DOHH2 (cell line): Measurements from ENCODE around the gene CD68.

Source experiments
- H3F3A ChIP-seq: fragments of 200-600 bp; sonication (generic), shearing (Covaris generic); 2 replicates; pipeline ENCODE4 v1.6.0; 2016; ENCODE audit warnings: antibody characterized with exemption, mild to moderate bottlenecking; ENCODE audit not compliant: control insufficient read depth, insufficient read depth
- H3K27ac ChIP-seq: fragments of 200-600 bp; sonication (generic); 2 replicates; pipeline ENCODE4 v1.5.1; 2014; ENCODE audit warnings: low read depth, mild to moderate bottlenecking, low read length, moderate library complexity
- H3K27me3 ChIP-seq: fragments of 200-600 bp; sonication (generic); 2 replicates; pipeline ENCODE4 v1.6.1; 2014; ENCODE audit warnings: mild to moderate bottlenecking, low read length, mixed read lengths; ENCODE audit not compliant: control insufficient read depth
- H3K36me3 ChIP-seq: fragments of 200-600 bp; sonication (generic); 2 replicates; pipeline ENCODE4 v1.6.1; 2014; ENCODE audit warnings: mild to moderate bottlenecking, low read length, moderate library complexity, mixed read lengths; ENCODE audit not compliant: control insufficient read depth
- H3K4me1 ChIP-seq: fragments of 200-600 bp; sonication (generic); 2 replicates; pipeline ENCODE4 v1.6.1; 2014; ENCODE audit warnings: mild to moderate bottlenecking, low read length, mixed read lengths; ENCODE audit not compliant: control insufficient read depth
- H3K4me2 ChIP-seq: fragments of 200-600 bp; sonication (generic); 2 replicates; pipeline ENCODE4 v1.6.0; 2014; ENCODE audit warnings: mild to moderate bottlenecking, low read length, moderate library complexity
- H3K4me3 ChIP-seq: fragments of 200-600 bp; sonication (generic); 2 replicates; pipeline ENCODE4 v1.5.1; 2014; ENCODE audit warnings: mild to moderate bottlenecking, low read length, mixed read lengths
- H3K79me2 ChIP-seq: fragments of 200-600 bp; sonication (generic); 2 replicates; pipeline ENCODE4 v1.6.1; 2014; ENCODE audit warnings: mild to moderate bottlenecking, low read length, mixed read lengths; ENCODE audit not compliant: control insufficient read depth
- H3K9me2 ChIP-seq: fragments of 200-600 bp; sonication (generic); replicated peaks from 2 replicates; pipeline ENCODE4 v1.6.1; 2014; ENCODE audit warnings: mild to moderate bottlenecking, low read length, mixed read lengths; ENCODE audit not compliant: control insufficient read depth
- H3K9me3 ChIP-seq: fragments of 200-600 bp; sonication (generic); 2 replicates; pipeline ENCODE4 v1.6.1; 2014; ENCODE audit warnings: antibody characterized with exemption, low read length, mixed read lengths; ENCODE audit not compliant: control insufficient read depth, insufficient read depth
- H4K20me1 ChIP-seq: fragments of 200-600 bp; sonication (generic); 2 replicates; pipeline ENCODE4 v1.6.0; 2014; ENCODE audit warnings: low read depth, mild to moderate bottlenecking, antibody characterized with exemption, low read length, moderate library complexity; ENCODE audit not compliant: control insufficient read depth, insufficient read depth
- CTCF ChIP-seq: fragments of 200-600 bp; sonication (generic); IDR thresholded peaks from one replicate; pipeline ENCODE4 v1.5.1; 2014; ENCODE audit warnings: antibody characterized with exemption, mild to moderate bottlenecking, low read depth, low read length; ENCODE audit not compliant: poor library complexity, severe bottlenecking
- EZH2phosphoT487 ChIP-seq: fragments of 200-600 bp; sonication (generic); IDR thresholded peaks from 2 replicates; pipeline ENCODE4 v1.6.1; 2017; ENCODE audit warnings: borderline replicate concordance, mild to moderate bottlenecking, antibody characterized with exemption, low read length, moderate library complexity, mixed read lengths

Gene CD68

GRCh38 chr17:7612294-7612640 is 32.8 kb downstream of the CD68 start:
- no peaks in the 10 kb centered on the region for H3K27me3 ChIP-seq
- H3K9me2 ChIP-seq = no peaks in the 10 kb centered on the region
- H3K27ac ChIP-seq = no peak overlapping the region
- no peaks in the 10 kb centered on the region for H3F3A ChIP-seq
- no peaks in the 10 kb centered on the region for H3K9me3 ChIP-seq
- peak overlapping the region; percentile 91 for H3K4me2 ChIP-seq
- H3K79me2 ChIP-seq = peaks cover 58% of the 10 kb centered on the region
- H3K4me1 ChIP-seq = peaks cover 25% of the 10 kb centered on the region
- peaks cover 38% of the 10 kb centered on the region for H3K36me3 ChIP-seq
- peak overlapping the region; percentile 0; the same call in 1 of the 2 replicates for H3K4me3 ChIP-seq
- TF ChIP-seq CTCF = no peak
- TF ChIP-seq EZH2phosphoT487 = no peak
- peaks cover 6% of the 10 kb centered on the region; the same call in 1 of the 2 replicates for H4K20me1 ChIP-seq

- Histone ChIP-seq H3K4me2 (peak overlapping the region; percentile 91), H3K27me3 (peaks cover 6% of the 10 kb centered on the region), H3K9me2 (no peaks in the 10 kb centered on the region), H3K27ac (peak overlapping the region; percentile 53), H3K4me1 (peaks cover 25% of the 10 kb centered on the region), H3K79me2 (peaks cover 52% of the 10 kb centered on the region), H3F3A (no peaks in the 10 kb centered on the region), H3K9me3 (no peaks in the 10 kb centered on the region), H3K4me3 (peak overlapping the region; percentile 96), H4K20me1 (peaks cover 6% of the 10 kb centered on the region; the same call in 1 of the 2 replicates), H3K36me3 (peaks cover 38% of the 10 kb centered on the region)
- TF ChIP-seq CTCF (no peak), EZH2phosphoT487 (no peak)
These were observed 34.5 kb downstream of the CD68 start for GRCh38 chr17:7613769-7614424.

GRCh38 chr17:7614425-7615264 is 35.2 kb downstream of the CD68 start, which contains the start of gene FXR2:
Gene FXR2 (minus strand): TSS chr17:7614897. CDS start chr17:7614532, 365 bp downstream.
- peaks cover 6% of the 10 kb centered on the region for H3K27me3 ChIP-seq
- no peaks in the 10 kb centered on the region for H3F3A ChIP-seq
- no peaks in the 10 kb centered on the region for H3K9me2 ChIP-seq
- H3K27ac ChIP-seq = peak within 1 kb of the TSS; percentile 53
- peaks cover 25% of the 10 kb centered on the region for H3K4me1 ChIP-seq
- no peak for TF ChIP-seq EZH2phosphoT487
- peak; percentile 63 for TF ChIP-seq CTCF
- H3K79me2 ChIP-seq = peaks cover 45% of the 10 kb centered on the region
- peak within 1 kb of the TSS; percentile 91 for H3K4me2 ChIP-seq
- H3K36me3 ChIP-seq = peaks cover 34% of the 10 kb centered on the region
- H3K4me3 ChIP-seq = peak within 1 kb of the TSS; percentile 96
- no peaks in the 10 kb centered on the region for H3K9me3 ChIP-seq
- H4K20me1 ChIP-seq = peaks cover 6% of the 10 kb centered on the region; the same call in 1 of the 2 replicates
